Activated T-helper 17 cell treated with anti-CD3 and anti-CD28 coated beads, Interleukin-2, amount 50 U/mL, for 72 hours (primary cell): ENCODE results near the gene RASA2. TPM values are rescaled to one million over a fixed set of nuclear protein-coding genes. Genes with fewer than 3 reads are reported as not detected.

ENCODE experiments used
- ATAC-seq: fragments of 150-1000 bp; cut with Tn5 transposase; replicated peaks from 2 replicates; pipeline ENCODE4 v1.10.0; 2021; ENCODE audit warnings: mild to moderate bottlenecking, moderate library complexity
- H3K27ac Mint-ChIP-seq: one replicate; pipeline ENCODE4 v1.8.0; 2022; ENCODE audit warnings: mixed read lengths
- H3K27me3 Mint-ChIP-seq: one replicate; pipeline ENCODE4 v1.8.0; 2022; ENCODE audit warnings: mixed read lengths
- H3K36me3 Mint-ChIP-seq: one replicate; pipeline ENCODE4 v1.8.0; 2022; ENCODE audit warnings: low read depth, mild to moderate bottlenecking, mixed read lengths
- H3K4me1 Mint-ChIP-seq: one replicate; pipeline ENCODE4 v1.8.0; 2022; ENCODE audit warnings: mixed read lengths
- H3K4me3 Mint-ChIP-seq: one replicate; pipeline ENCODE4 v1.8.0; 2022; ENCODE audit warnings: mild to moderate bottlenecking, mixed read lengths
- H3K9me3 Mint-ChIP-seq: one replicate; pipeline ENCODE4 v1.8.0; 2022; ENCODE audit warnings: mixed read lengths
- total RNA-seq, 2 donors: library from RNA; stranded (reverse); gene quantifications; one replicate each; pipeline ENCODE4 v1.2.3, GENCODE V29; 2022

RASA2 gene
- total RNA-seq, 2 donors from 2014 or later, result 36.6 to 41.1 TPM

GRCh38 chr3:141450727-141451375, 36.0 kb upstream of the RASA2 start:
- no peaks in the 10 kb centered on the region for H3K9me3 Mint-ChIP-seq
- H3K4me3 Mint-ChIP-seq, result no peak overlapping the region
- peaks cover 16% of the 10 kb centered on the region for H3K4me1 Mint-ChIP-seq
- no peak for ATAC-seq
- H3K36me3 Mint-ChIP-seq, result peaks cover 16% of the 10 kb centered on the region
- H3K27me3 Mint-ChIP-seq, result no peaks in the 10 kb centered on the region
- peak overlapping the region; percentile 3 for H3K27ac Mint-ChIP-seq

- no peaks in the 10 kb centered on the region for H3K27me3 Mint-ChIP-seq
- ATAC-seq, result peak; percentile 69
- H3K27ac Mint-ChIP-seq, result no peak overlapping the region
- no peaks in the 10 kb centered on the region for H3K9me3 Mint-ChIP-seq
- peaks cover 16% of the 10 kb centered on the region for H3K4me1 Mint-ChIP-seq
- peaks cover 5% of the 10 kb centered on the region for H3K36me3 Mint-ChIP-seq
- H3K4me3 Mint-ChIP-seq, result no peak overlapping the region
These were observed 34.8 kb upstream of the RASA2 start for GRCh38 chr3:141452045-141452444.

- ATAC-seq, result no peak
- no peaks in the 10 kb centered on the region for H3K27me3 Mint-ChIP-seq
- no peak overlapping the region for H3K27ac Mint-ChIP-seq
- no peaks in the 10 kb centered on the region for H3K9me3 Mint-ChIP-seq
- no peaks in the 10 kb centered on the region for H3K36me3 Mint-ChIP-seq
- H3K4me3 Mint-ChIP-seq, result no peak overlapping the region
- H3K4me1 Mint-ChIP-seq, result peaks cover 16% of the 10 kb centered on the region
These were observed 34.1 kb upstream of the RASA2 start for GRCh38 chr3:141452773-141453172.

GRCh38 chr3:141454054-141454453, 32.8 kb upstream of the RASA2 start:
- Mint-ChIP-seq H3K4me1 (peaks cover 16% of the 10 kb centered on the region), H3K27ac (no peak overlapping the region), H3K9me3 (no peaks in the 10 kb centered on the region), H3K27me3 (no peaks in the 10 kb centered on the region), H3K36me3 (no peaks in the 10 kb centered on the region), H3K4me3 (peak overlapping the region; percentile 36)
- ATAC-seq, result no peak

- H3K4me3 Mint-ChIP-seq, result peak overlapping the region; percentile 36
- H3K27ac Mint-ChIP-seq, result peak overlapping the region; percentile 19
- peak; percentile 90 for ATAC-seq
- peaks cover 9% of the 10 kb centered on the region for H3K4me1 Mint-ChIP-seq
- H3K36me3 Mint-ChIP-seq, result no peaks in the 10 kb centered on the region
- H3K9me3 Mint-ChIP-seq, result no peaks in the 10 kb centered on the region
- H3K27me3 Mint-ChIP-seq, result no peaks in the 10 kb centered on the region
These were observed 31.8 kb upstream of the RASA2 start for GRCh38 chr3:141454906-141455602.

- H3K36me3 Mint-ChIP-seq, result no peaks in the 10 kb centered on the region
- peaks cover 9% of the 10 kb centered on the region for H3K4me1 Mint-ChIP-seq
- H3K9me3 Mint-ChIP-seq, result no peaks in the 10 kb centered on the region
- H3K27ac Mint-ChIP-seq, result no peak overlapping the region
- no peak for ATAC-seq
- H3K4me3 Mint-ChIP-seq, result no peak overlapping the region
- H3K27me3 Mint-ChIP-seq, result no peaks in the 10 kb centered on the region
These were observed 31.1 kb upstream of the RASA2 start for GRCh38 chr3:141455603-141456300.

- ATAC-seq, result no peak
- H3K4me1 Mint-ChIP-seq, result peaks cover 9% of the 10 kb centered on the region
- H3K9me3 Mint-ChIP-seq, result no peaks in the 10 kb centered on the region
- no peaks in the 10 kb centered on the region for H3K36me3 Mint-ChIP-seq
- no peak overlapping the region for H3K4me3 Mint-ChIP-seq
- no peak overlapping the region for H3K27ac Mint-ChIP-seq
- no peaks in the 10 kb centered on the region for H3K27me3 Mint-ChIP-seq
These were observed 30.6 kb upstream of the RASA2 start for GRCh38 chr3:141456301-141456625.

GRCh38 chr3:141457624-141458236, 29.1 kb upstream of the RASA2 start:
- H3K9me3 Mint-ChIP-seq, result no peaks in the 10 kb centered on the region
- no peak for ATAC-seq
- no peak overlapping the region for H3K27ac Mint-ChIP-seq
- no peaks in the 10 kb centered on the region for H3K27me3 Mint-ChIP-seq
- H3K4me3 Mint-ChIP-seq, result no peak overlapping the region
- H3K4me1 Mint-ChIP-seq, result peaks cover 9% of the 10 kb centered on the region
- no peaks in the 10 kb centered on the region for H3K36me3 Mint-ChIP-seq

- H3K9me3 Mint-ChIP-seq, result no peaks in the 10 kb centered on the region
- peaks cover 9% of the 10 kb centered on the region for H3K4me1 Mint-ChIP-seq
- no peak overlapping the region for H3K4me3 Mint-ChIP-seq
- no peaks in the 10 kb centered on the region for H3K27me3 Mint-ChIP-seq
- ATAC-seq, result no peak
- no peaks in the 10 kb centered on the region for H3K36me3 Mint-ChIP-seq
- no peak overlapping the region for H3K27ac Mint-ChIP-seq
These were observed 27.8 kb upstream of the RASA2 start for GRCh38 chr3:141459008-141459407.

GRCh38 chr3:141460097-141460704, 26.6 kb upstream of the RASA2 start:
- Mint-ChIP-seq H3K4me1 (no peaks in the 10 kb centered on the region), H3K27me3 (no peaks in the 10 kb centered on the region), H3K27ac (no peak overlapping the region)

GRCh38 chr3:141462176-141462859, 24.5 kb upstream of the RASA2 start:
- H3K4me3 Mint-ChIP-seq, result no peak overlapping the region
- no peaks in the 10 kb centered on the region for H3K4me1 Mint-ChIP-seq
- no peak overlapping the region for H3K27ac Mint-ChIP-seq
- no peak for ATAC-seq
- H3K36me3 Mint-ChIP-seq, result no peaks in the 10 kb centered on the region
- H3K27me3 Mint-ChIP-seq, result no peaks in the 10 kb centered on the region
- peaks cover 3% of the 10 kb centered on the region for H3K9me3 Mint-ChIP-seq

More at GRCh38 chr3:141460097-141460704, 26.6 kb upstream of the RASA2 start:
- no peaks in the 10 kb centered on the region for H3K36me3 Mint-ChIP-seq
- no peak overlapping the region for H3K4me3 Mint-ChIP-seq
- H3K9me3 Mint-ChIP-seq, result peaks cover 3% of the 10 kb centered on the region
- ATAC-seq, result peak; percentile 100

GRCh38 chr3:141465221-141465620, 21.6 kb upstream of the RASA2 start:
- no peak overlapping the region for H3K4me3 Mint-ChIP-seq
- H3K36me3 Mint-ChIP-seq, result no peaks in the 10 kb centered on the region
- H3K27me3 Mint-ChIP-seq, result no peaks in the 10 kb centered on the region
- no peak overlapping the region for H3K27ac Mint-ChIP-seq
- H3K4me1 Mint-ChIP-seq, result no peaks in the 10 kb centered on the region
- no peak for ATAC-seq
- peaks cover 3% of the 10 kb centered on the region for H3K9me3 Mint-ChIP-seq

- H3K4me3 Mint-ChIP-seq, result no peak overlapping the region
- no peaks in the 10 kb centered on the region for H3K27me3 Mint-ChIP-seq
- H3K4me1 Mint-ChIP-seq, result no peaks in the 10 kb centered on the region
- no peak overlapping the region for H3K27ac Mint-ChIP-seq
- no peak for ATAC-seq
- no peaks in the 10 kb centered on the region for H3K36me3 Mint-ChIP-seq
- H3K9me3 Mint-ChIP-seq, result peaks cover 3% of the 10 kb centered on the region
These were observed 20.1 kb upstream of the RASA2 start for GRCh38 chr3:141466633-141467169.

GRCh38 chr3:141469720-141470119, 17.1 kb upstream of the RASA2 start:
- Mint-ChIP-seq H3K4me1 (no peaks in the 10 kb centered on the region), H3K36me3 (no peaks in the 10 kb centered on the region), H3K27me3 (no peaks in the 10 kb centered on the region), H3K27ac (no peak overlapping the region), H3K4me3 (no peak overlapping the region), H3K9me3 (no peaks in the 10 kb centered on the region)
- no peak for ATAC-seq
